Astrocyte of the spinal cord (primary cell): ENCODE results near the gene MATR3.

Source experiments
- DNase-seq: peaks from one replicate; pipeline ENCODE4 v3.0.0; 2011; ENCODE audit warnings: low read depth, low spot score
- H3K4me3 ChIP-seq: 2 replicates; pipeline ENCODE4 v1.5.1; 2011; ENCODE audit warnings: low read depth, mild to moderate bottlenecking, low read length, moderate library complexity
- CTCF ChIP-seq: IDR thresholded peaks from 2 replicates; pipeline ENCODE4 v1.5.1; 2012; ENCODE audit warnings: low read depth, mild to moderate bottlenecking, low read length, inconsistent platforms
- in situ Hi-C: cut with HindIII; loops from 2 replicates; pipeline ENCODE4 v1.10.0; 2017; ENCODE audit warnings: low sequenced_read_pairs

MATR3 gene

GRCh38 chr5:139376364-139376763 is 82.8 kb downstream of the MATR3 start:
- H3K4me3 ChIP-seq, result no peak overlapping the region
- no peak for DNase-seq
- in situ Hi-C loops, result no loop called here
- no peak for TF ChIP-seq CTCF

- in situ Hi-C loops, result no loop called here
- H3K4me3 ChIP-seq, result no peak overlapping the region
- no peak for DNase-seq
- TF ChIP-seq CTCF, result no peak
Measured at GRCh38 chr5:139377226-139377625, 83.7 kb downstream of the MATR3 start.

GRCh38 chr5:139378101-139378825 is 84.7 kb downstream of the MATR3 start:
- H3K4me3 ChIP-seq, result no peak overlapping the region
- DNase-seq, result no peak
- in situ Hi-C loops, result no loop called here
- no peak for TF ChIP-seq CTCF

GRCh38 chr5:139378941-139379361 is 85.4 kb downstream of the MATR3 start:
- H3K4me3 ChIP-seq, result no peak overlapping the region
- in situ Hi-C loops, result no loop called here
- TF ChIP-seq CTCF, result no peak
- no peak for DNase-seq

- DNase-seq, result no peak
- in situ Hi-C loops, result no loop called here
- H3K4me3 ChIP-seq, result no peak overlapping the region
- no peak for TF ChIP-seq CTCF
Measured at GRCh38 chr5:139379626-139380449, 86.3 kb downstream of the MATR3 start.
